IPS DF 4.7 (cell line): ENCODE results near the gene NOL4.

Experiments used
- DNase-seq: peaks from one replicate; pipeline ENCODE4 v3.0.0-alpha.2; 2013; ENCODE audit warnings: low spot score; ENCODE audit errors: extremely low read depth

NOL4 gene

GRCh38 chr18:34196256-34196655 is 28.5 kb downstream of the NOL4 start:
- DNase-seq: no peak

- no peak for DNase-seq
These were observed 30.5 kb downstream of the NOL4 start for GRCh38 chr18:34194239-34194638.

- DNase-seq: no peak
These were observed 34.9 kb downstream of the NOL4 start for GRCh38 chr18:34189656-34190435.
